ENCODE measurements around the gene PTPN18. TPM values are rescaled to one million over a fixed set of nuclear protein-coding genes. Genes with fewer than 3 reads are reported as not detected.

Gene PTPN18
- total RNA-seq, 4 donors from 2014 or later = 18.0 to 72.4 (median 28.4) TPM

DNA sequence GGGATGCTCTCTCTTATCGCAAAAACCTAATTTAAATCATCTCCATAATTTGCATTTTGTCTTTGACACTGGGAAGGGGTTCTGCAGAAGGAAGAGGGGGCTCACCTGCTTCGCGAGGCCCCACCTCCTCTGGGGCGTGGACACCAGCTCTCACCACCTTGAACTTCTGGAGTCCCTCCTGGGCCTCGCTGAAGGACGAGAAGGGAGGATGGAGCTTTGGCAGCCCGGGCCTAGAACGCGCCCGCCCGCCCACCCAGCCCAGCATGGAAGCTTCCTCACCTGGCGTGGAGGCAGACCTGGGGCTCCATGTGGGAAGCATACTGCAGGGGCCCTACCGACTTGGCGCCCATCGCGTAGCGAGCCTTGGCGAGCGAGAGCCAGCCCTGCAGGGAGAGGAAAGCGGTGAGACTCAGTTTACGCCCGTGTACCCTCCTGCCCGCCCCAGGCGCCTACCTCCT, 14.3 kb upstream of the PTPN18 start:
- TF ChIP-seq POLR2AphosphoS5 (IDR thresholded peaks at IDR 0.05) (no peak), EP300 (IDR thresholded peaks at IDR 0.05) (no peak), CTCF (IDR thresholded peaks at IDR 0.05) (no peak), POLR2A (IDR thresholded peaks at IDR 0.05) (no peak)
- H3K27me3 ChIP-seq = no peaks in the 10 kb centered on the region
- peaks cover 21% of the 10 kb centered on the region for H3K4me1 ChIP-seq
- 7% methylated on average over 4 of the region's 24 CpGs for whole genome bisulfite sequencing
- no peaks in the 10 kb centered on the region for H3K9me3 ChIP-seq
- H3K27ac ChIP-seq = peak overlapping the region; percentile 94
- DNase-seq (ENCODE audit: low spot score in 2 of 2) = no peak
- H3K4me3 ChIP-seq = peak overlapping the region; percentile 68
- peaks cover 47% of the 10 kb centered on the region for H3K36me3 ChIP-seq

DNA sequence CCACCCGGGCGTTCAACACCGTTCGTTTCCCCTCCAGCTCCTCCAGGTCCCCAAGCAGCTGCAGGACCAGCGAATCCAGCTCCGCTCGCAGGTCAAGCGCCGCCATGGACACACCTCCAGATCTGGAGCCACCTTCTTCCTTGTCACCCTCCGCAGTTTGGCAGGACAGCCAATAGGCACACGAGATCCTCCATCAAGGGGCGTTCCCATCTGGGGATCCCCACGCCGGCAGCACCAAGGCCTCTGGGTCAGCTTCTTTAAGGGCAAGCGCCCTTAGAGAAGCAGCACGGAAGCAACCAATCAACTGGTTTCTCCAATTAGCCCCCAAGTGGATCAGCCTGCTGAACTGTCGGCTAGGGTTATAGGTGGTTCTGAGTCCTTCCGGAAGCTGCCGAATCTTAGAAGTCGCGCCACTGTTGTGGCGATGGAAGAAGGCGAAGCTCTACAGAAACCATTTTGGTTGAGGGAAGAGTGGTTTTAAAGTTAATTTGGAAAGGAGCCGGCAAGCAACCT, 13.8 kb upstream of the PTPN18 start:
- WGBS = 0% methylated on average over 17 of the region's 24 CpGs
- TF ChIP-seq POLR2A (IDR thresholded peaks at IDR 0.05) = no peak
- no peak for TF ChIP-seq EP300 (IDR thresholded peaks at IDR 0.05)
- no peak for TF ChIP-seq CTCF (IDR thresholded peaks at IDR 0.05)
- TF ChIP-seq POLR2AphosphoS5 (IDR thresholded peaks at IDR 0.05) = no peak
- no peaks in the 10 kb centered on the region for H3K27me3 ChIP-seq

DNA sequence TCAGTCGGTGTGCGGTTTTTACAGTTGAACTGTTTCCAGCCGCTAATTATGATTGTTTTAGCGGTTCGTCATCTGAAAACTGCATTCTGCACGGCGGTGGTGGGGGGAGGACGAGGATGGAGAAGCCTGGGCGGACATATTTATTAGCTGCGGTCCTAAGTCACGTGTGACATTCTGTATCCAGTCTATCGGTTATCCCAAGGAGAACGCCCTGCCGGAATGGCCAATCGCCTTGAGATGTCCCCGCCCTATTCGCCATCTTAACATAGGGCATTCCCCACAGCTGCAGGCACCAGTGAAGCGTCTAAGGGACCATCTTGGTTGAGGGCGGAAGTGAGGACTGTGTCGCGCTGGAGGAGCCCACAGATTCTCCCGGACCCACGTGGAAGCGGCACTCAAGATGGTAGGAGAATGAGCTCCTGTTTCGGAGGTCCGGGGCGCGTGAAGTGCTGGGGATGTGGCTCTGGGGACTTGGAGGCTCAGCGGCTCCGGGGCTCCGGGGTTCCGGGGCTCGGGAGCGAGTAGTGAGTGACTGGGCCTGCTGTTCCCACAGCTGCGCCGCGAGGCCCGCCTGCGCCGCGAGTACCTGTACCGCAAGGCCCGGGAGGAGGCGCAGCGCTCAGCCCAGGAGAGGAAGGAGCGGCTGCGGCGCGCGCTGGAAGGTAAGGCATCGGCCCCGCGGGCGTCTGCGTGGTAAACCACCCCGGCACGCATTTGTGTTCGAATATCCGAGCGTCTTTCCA, 13.2 kb upstream of the PTPN18 start, which contains the start of gene IMP4:
Gene IMP4, plus strand, starts transcription at position 365 of the 743 bp plus-strand sequence. Its CDS starts 36 bp downstream, at position 401.
- peak within 1 kb of the TSS; percentile 68 for H3K4me3 ChIP-seq
- under 1% methylated on average over 28 of the region's 60 CpGs for WGBS
- peak; percentile 98 for DNase-seq (ENCODE audit: low spot score in 2 of 2)
- H3K36me3 ChIP-seq = peaks cover 56% of the 10 kb centered on the region
- H3K4me1 ChIP-seq = peaks cover 21% of the 10 kb centered on the region
- TF ChIP-seq CTCF (IDR thresholded peaks at IDR 0.05) (peak in 1 of 2 donors; percentile 30), POLR2AphosphoS5 (IDR thresholded peaks at IDR 0.05) (no peak), POLR2A (IDR thresholded peaks at IDR 0.05) (peak in 1 of 2 donors; percentile 27), EP300 (IDR thresholded peaks at IDR 0.05) (no peak)
- no peaks in the 10 kb centered on the region for H3K27me3 ChIP-seq
- H3K9me3 ChIP-seq = no peaks in the 10 kb centered on the region
- H3K27ac ChIP-seq = peak within 1 kb of the TSS; percentile 94

More for the DNA sequence above, 13.8 kb upstream of the PTPN18 start:
- peak overlapping the region; percentile 68 for H3K4me3 ChIP-seq
- no peaks in the 10 kb centered on the region for H3K9me3 ChIP-seq
- peaks cover 21% of the 10 kb centered on the region for H3K4me1 ChIP-seq
- peak overlapping the region; percentile 94 for H3K27ac ChIP-seq
- DNase-seq (ENCODE audit: low spot score in 2 of 2) = peak; percentile 92 to 95
- peaks cover 52% of the 10 kb centered on the region for H3K36me3 ChIP-seq

DNA sequence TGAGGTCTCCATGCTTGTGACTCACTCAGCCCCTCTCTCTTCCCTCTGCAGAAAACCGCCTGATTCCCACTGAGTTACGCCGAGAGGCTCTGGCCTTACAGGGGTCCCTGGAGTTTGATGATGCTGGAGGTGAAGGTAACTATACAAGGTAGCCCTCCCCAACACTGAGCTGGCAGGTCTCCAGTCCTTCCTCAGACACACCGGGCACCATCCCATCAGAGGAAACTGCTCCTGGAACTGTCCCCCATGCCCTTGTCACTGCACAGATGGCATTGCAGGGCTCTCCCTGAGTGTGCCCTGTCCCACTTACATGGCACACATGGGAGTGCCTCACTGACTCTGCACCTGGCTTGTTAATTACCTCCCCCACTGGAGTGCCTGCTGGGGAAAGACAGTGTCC, 11.3 kb upstream of the PTPN18 start:
- H3K4me1 ChIP-seq = peaks cover 21% of the 10 kb centered on the region

More for the DNA sequence above, 11.3 kb upstream of the PTPN18 start:
- peaks cover 54% of the 10 kb centered on the region for H3K36me3 ChIP-seq
- no peaks in the 10 kb centered on the region for H3K9me3 ChIP-seq
- WGBS = 96% methylated on average over 4 of the region's 4 CpGs
- DNase-seq (ENCODE audit: low spot score in 2 of 2) = no peak
- no peak overlapping the region for H3K4me3 ChIP-seq
- no peaks in the 10 kb centered on the region for H3K27me3 ChIP-seq
- TF ChIP-seq CTCF (IDR thresholded peaks at IDR 0.05) = no peak
- TF ChIP-seq EP300 (IDR thresholded peaks at IDR 0.05) = no peak
- no peak for TF ChIP-seq POLR2AphosphoS5 (IDR thresholded peaks at IDR 0.05)
- no peak for TF ChIP-seq POLR2A (IDR thresholded peaks at IDR 0.05)
- no peak overlapping the region for H3K27ac ChIP-seq
